Endometrial microvascular endothelial cells (primary cell): ENCODE results near the gene KCNT2. TPM values are rescaled to one million over a fixed set of nuclear protein-coding genes. Genes with fewer than 3 reads are reported as not detected.

Experiments used
- in situ Hi-C: cut with HindIII; loops from 2 replicates; pipeline ENCODE4 v1.10.0; 2017; ENCODE audit warnings: low sequenced_read_pairs, low pct_unique_long_range_greater_than_20kb; ENCODE audit errors: inconsistent ontology term
- total RNA-seq: library from RNA; depleted of rRNA; stranded (reverse); fragments of >200 nt; gene quantifications from one replicate; pipeline ENCODE4 v1.2.3, GENCODE V29; 2015; ENCODE audit errors: inconsistent ontology term

Gene KCNT2
- total RNA-seq, 1 donor from 2014 or later = not detected

DNA sequence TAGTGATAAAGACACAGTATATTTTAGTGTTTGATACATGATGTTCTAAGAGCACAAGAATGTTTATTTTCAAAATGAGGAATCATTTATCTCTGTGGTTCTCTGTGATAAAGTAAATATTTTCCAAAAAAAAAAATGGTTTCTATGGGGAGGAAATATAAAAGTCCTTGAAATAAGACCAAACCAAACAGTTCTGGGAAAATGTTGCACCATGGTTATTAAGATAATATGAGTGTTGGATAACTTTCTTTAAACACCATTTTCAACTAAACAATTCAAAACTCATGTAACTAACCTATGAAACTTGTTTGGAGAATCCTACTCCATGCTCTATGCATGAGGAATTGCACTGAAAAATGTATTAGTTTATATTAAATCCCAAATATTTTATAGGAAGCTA is 184.6 kb downstream of the KCNT2 start:
- in situ Hi-C loops = no loop called here

DNA sequence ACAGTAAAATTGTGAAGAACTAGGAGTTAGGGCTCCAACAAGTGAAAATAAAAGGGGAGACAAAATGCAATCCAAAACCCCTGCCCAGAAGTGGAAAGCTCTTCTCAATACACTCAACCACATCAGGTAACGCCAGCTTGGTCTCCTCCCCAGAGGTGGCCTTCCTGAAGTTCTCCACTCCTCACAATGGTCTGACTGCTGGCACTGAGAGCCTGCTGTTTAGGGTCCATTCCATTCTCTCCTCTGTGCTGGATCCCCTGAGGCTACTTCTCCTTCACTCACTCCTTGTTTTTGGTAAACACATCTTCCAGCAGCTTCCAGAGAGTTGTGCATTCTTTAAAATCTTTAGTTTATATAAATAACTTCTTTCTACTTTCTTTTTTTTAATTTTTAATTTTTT is 189.5 kb downstream of the KCNT2 start:
- in situ Hi-C loops = no loop called here

DNA sequence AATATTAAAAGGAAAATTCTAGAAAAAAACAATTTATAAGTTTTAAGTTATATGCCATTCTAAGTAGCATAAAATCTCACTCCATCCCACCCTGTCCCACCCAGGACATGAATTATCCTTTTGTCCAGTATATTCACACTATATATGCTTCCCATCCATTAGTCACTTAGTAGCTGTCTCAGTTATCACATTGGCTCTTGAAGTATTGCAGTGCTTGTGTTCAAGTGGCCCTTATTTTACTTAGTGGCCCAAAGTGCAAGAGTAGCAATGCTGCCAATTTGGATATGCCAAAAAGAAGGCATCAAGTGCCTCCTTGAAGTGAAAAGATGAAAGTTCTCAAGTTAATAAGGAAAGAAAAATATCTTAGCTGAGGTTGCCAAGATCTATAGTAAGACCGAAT is 192.3 kb downstream of the KCNT2 start:
- in situ Hi-C loops = no loop called here

DNA sequence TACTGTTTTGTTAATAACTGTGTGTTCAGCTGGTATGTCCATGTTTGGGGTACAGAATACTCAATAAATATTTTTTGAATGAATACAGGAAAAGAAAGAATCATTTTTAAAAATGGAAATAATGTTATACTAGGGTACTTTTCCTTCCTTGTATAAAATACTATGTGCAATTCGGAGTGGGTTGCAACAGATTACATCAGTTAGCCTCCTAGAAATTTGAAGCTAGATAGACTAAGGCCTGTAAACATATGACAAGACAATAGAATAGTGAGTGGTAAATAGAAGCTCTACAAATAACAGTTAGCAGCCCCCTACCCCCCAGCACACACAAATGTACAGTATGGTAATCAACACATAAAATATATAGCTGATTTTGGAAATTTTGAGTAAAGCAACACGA is 195.9 kb downstream of the KCNT2 start:
- in situ Hi-C loops = no loop called here

DNA sequence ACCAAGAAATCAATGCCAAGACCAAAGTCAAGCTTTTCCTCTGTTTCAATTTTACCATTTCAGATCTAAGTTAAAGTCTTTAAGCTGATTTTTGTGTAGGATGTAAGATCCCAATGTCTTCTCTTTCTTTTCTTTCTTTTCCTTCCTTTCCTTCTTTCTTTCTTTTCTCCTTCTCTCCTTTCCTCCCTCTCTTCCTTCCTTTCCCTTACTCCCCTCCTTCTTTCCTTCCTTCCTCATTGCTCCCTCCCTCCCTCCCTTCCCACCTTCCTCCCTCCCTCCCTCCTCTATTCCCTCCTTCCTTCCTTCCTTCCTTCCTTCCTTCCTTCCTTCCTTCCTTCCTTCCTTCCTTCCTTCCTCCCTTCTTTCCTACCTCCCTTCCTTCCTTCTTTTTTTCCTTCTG is 197.5 kb downstream of the KCNT2 start:
- in situ Hi-C loops = no loop called here

DNA sequence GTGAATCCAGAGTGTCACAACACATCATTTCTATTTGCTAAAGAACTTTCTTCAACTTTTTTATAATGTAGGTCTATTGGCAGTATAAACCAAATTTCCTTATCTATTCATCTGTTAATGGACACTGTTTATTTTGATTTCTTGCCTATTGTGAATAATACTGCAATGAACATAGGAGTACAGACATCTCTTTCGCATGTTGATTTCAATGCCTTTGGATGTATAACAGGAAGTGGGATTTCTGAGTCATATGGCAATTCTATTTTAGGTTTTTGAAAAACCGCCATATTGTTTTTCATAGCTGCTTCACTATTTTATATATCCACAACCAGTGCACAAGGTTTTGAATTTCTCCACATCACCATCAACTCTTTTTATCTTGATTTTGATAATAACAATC is 198.7 kb downstream of the KCNT2 start:
- in situ Hi-C loops = no loop called here

DNA sequence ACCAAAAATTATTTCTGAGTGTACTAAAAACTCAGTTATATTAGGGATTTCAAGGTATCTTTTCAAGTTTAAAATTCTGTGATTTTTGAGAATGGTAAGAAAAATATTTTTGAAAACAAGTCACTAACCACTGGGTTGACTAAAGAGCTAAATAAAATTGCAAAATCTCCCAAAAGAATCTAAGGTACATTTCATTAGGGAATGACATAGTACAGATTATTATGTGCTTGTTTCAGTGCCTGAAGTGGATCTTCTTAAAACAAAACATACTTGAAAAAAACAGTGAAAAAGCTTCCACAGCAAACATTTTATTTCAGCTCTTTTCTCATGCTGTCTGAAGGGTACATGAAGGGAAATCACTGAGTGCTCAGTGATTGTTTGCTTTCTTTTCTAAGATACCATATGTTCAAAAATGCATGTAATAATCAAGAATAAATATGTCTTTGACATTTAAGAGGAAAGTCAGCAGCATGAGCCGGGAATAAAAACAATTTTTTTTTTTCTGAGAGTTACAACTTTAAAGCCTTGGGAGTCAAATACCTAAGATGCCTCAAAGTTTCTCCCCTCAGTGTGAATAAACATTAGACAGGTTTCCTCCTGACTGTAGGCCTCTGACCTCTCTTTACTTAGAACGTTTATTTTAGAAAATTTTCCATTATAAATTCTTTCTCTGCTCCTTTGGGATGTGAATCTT is 200.7 kb downstream of the KCNT2 start:
- in situ Hi-C loops = no loop called here

DNA sequence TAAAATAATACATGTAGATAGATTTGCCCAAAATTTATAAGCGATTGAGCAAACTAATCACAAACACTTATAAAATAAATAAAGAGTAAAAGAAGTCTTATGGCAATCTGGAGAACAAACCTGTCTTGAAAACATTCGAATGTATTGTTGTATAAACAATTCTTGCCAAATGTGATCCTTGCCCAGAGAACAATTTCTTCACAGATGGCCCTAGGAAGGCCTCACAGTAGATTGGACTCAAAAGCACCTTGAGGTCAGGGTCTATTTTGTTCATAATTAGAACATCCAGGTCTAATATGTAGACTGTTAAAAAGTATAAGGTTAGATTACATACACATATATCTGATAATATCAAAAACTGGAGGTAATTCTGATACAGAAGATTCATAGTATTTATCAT is 202.4 kb downstream of the KCNT2 start:
- in situ Hi-C loops = no loop called here

DNA sequence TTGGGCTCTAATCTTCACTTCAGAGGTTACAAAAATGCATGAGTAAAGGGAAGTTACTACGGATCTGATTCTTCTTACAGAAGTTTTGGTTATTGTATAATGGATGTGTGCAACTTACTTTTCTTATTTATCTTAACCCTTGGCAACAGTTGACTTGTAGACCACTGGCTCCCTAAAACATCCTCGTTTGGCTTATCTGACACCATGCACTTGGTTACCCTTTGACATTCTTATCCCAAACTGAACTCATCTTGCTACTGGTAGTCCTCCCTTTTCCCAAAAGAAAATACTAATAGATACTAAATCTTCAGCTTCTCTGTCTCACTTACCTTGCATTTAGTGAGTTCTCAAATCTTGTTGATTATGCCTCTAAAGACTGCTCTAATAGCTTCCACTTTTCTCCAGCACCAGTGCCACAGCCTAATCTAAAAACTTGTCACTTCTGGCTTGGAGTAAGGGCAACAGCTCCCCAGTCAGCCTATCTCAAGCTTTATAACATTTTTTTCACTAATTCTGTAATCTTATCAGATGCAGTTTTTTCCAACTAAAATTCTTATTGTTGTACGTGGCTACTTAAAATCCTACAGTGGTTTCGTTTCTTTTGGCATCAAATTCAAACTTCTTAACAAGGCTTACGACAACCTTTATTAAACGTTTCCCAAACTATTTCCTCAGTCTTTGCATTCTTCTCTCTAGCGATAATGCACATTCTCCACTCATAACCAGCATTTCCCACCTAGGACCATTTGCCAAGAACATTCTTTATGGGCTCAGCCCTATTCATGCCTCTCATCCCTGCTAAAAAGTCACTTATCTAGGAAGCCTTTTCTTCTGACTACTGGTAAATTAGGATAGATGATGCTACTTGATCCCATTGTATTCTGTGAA is 204.2 kb downstream of the KCNT2 start:
- in situ Hi-C loops = no loop called here

DNA sequence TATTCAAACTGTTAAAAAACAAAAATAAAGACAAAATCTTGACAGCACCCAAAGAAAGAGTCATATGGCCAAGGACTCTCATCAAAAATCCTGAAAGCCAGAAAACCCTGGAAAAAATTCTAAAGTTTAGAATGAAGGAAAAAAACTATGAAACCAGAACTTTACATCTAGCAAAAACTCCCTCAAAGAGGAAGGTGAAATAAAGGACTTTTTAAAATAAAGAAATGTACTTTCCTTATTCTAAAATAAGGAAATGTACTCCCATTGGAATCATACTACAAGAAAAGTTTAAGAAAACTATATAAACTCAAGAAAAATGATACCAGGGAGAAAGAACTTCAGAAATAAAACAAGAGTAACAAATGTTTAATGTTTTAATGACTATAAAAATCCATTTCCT is 206.3 kb downstream of the KCNT2 start:
- in situ Hi-C loops = no loop called here

DNA sequence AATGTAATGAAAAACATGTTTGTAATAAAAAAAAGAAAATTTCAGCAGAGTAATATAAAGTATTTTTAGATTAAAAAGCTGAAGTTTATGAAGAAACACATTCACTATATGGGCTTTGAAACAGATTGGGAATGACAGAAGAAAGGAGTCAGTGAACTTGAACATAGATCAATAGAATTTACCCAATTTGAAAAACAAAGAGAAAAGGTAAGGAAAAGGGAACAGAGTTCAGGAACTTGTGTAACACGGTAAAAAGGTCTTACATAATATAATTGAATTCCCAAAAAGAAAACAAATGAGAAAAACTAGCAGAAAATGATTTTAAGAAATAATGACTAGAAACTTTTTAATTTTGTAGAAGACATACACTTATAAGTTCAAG is 206.8 kb downstream of the KCNT2 start:
- in situ Hi-C loops = no loop called here

DNA sequence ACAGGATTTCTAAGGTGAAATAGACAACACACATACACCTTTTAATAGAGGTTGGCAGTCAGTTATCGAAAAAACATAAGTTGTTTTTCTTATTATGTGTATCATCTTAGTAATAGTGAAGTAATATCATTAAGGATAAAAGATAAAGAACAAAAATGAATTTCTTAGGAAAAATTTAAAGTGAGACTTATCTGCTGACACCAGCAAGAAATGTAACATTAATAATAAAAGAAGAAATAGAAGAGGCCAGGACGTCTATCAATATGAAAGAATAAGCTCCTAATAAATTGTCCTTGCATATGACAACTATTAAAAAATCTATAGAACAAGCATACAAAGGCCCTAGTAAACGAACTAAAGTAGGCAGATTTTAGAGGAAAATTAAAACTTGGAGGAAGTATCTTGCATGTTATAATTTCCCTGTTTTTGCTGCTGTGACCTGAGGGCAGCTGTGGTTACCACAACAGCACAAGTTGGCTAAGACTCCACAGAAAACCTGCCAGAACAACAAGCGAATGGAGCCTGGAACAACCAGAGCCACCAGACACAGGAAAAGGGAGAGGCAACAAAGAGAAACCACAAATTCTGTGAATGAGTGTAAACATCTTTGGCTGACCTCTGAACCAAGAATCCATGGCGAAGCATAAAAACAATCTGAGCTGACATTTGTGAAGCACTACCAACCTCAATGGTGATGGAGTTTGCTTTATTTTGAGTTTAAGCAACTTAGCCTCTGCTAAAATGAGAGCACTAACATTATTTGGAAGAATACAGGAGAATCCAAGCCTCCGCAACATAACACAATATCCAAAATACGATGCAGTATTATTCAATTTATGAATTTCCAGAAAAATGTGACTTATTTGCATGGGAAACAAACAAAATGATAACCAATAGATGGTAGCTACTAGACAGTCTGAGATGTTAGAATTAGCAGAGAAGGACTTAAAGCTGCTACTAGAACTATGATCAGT is 207.5 kb downstream of the KCNT2 start:
- in situ Hi-C loops = no loop called here

DNA sequence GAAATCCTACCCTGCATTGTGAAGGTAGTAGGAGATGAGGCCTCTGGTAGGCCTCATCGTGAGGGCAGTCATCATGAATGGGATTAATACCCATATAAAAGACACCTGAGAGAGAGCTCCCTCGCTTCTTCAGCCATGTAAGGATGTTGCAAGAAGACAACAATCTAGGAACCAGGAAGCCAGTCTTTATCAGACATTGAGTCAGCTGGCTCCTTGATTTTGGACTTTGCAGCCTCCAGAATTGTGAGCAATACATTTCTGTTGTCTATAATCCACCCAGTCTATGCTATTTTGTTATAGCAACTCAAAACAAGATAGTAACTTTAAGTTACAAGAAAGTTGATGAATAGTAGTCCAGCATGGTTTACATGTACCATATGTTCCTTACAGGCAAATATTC is 208.5 kb downstream of the KCNT2 start:
- in situ Hi-C loops = no loop called here

DNA sequence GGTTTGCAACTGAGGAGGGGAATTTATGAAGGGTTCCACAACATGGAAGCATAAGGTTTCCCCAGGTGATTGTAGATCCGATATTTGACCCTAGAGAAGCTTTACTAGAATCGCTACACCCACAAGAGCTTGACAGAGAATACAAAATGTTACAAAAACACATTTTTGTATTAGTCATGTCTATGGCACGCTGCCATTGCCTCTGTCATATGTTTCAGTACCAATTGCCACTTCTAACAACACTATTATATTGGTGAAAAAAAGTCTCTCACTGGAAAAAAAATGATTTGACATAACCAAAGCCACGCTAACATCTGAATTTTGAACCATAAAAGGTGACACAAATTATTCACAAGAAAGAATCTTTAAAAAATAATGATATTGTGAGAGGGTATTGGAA is 214.5 kb downstream of the KCNT2 start:
- in situ Hi-C loops = no loop called here

DNA sequence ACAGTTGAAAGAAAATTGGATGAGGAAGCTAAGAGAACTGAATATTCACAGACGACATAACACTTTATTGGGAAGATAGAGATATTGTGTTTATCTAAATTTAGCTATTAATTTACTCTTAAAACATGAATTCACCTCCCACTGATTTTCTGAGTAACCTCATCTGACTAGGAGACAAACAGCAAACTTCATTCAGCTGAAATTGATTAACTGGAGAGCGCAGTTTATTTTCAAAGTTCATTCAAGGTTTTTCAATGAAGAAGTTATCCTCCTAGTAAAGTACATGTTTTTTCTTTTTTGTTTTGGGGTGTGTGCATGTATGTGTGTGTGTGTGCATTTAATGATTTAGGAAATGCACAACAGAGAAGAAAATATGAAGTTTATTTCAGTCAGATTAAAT is 215.0 kb downstream of the KCNT2 start:
- in situ Hi-C loops = no loop called here

DNA sequence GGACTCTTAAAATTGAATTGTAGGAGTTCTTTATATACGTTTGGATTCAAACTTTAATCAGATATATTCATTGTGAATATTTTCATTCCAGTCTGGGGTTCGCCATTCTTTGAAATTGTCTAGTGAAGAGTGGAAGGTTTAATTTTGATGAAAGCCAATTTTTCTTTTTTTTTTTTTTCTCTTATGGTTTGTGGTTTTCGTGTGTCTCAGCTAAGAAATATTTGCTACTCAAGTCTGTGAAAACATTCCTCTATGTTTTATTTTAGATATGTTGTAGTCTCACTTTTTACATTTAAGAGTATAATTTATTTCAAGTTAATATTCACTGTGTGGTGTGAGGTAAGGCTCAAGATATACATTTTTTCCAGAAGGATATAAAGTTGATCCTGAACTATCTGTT is 220.5 kb downstream of the KCNT2 start:
- in situ Hi-C loops = no loop called here

DNA sequence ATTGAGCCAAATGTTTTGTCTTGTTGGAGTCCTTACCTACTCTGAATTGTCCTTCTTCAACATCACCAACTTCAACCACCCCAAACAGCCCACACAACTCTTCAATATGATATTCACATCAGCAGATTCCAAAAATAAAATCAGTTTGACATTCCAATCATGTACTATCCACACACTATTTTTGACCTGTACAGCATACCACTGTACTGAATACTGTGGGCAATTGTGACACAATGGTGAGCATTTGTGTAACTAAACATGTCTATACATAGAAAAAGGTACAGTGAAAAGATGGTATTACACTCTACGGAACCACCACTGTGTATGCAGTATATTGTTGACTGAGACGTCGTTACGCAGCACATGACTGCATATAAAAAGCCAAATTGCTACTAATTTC is 223.1 kb downstream of the KCNT2 start:
- in situ Hi-C loops = no loop called here

DNA sequence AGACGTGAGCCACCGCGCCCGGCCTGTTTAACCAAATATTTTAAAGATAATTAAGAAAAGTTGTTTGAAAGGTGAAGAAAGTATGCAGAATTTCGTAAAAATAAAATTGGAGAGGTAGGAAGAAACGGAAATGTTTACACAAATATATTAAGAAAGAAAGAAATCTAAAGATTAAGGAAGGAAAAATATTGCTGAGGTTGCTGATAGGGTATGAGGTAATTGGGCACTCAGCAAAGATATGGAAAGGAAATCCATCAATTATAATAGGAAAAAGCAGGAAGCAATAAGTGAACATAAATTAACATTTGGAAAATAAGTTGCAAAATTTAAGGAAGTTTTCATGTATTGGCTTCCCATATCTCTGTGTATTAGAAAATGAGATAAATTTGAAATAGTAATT is 225.9 kb downstream of the KCNT2 start:
- in situ Hi-C loops = no loop called here

DNA sequence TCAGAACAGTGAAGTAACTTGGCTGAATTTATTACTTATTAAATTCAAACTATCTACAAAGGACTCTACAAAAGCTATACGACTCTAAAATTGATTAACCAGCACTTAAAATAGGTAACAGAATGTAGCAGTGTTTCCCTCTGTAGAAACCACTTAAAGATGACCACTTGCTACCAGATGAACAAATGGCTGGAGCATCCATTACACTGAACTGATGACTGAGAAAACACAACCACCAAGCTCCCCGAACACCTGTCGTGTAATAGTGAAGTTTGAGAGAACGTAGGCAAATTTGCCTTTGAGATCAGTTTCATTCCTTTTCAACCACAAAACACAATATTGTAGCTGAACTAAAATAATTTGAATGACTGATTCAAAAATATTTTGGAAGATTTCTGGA is 226.7 kb downstream of the KCNT2 start:
- in situ Hi-C loops = no loop called here
